GM13977 (cell line): ENCODE data around the gene PLCG1.

Source experiments
- DNase-seq: peaks from one replicate; pipeline ENCODE4 v3.0.0; 2012; ENCODE audit warnings: low spot score
- in situ Hi-C: fragments of 300-500 bp; cut with MboI; formaldehyde crosslinking; loops from one replicate; pipeline ENCODE4 v1.12.0; 2022; ENCODE audit warnings: low sequenced_read_pairs, low pct_unique_long_range_greater_than_20kb, mixed read lengths, inconsistent platforms; ENCODE audit not compliant: unreplicated experiment
- TF ChIP-seq, protein P1 (sequence below): IDR thresholded peaks from 2 replicates; pipeline ENCODE4 v1.5.1; 2012; ENCODE audit warnings: mild to moderate bottlenecking, control low read depth; ENCODE audit not compliant: insufficient read depth; ENCODE audit errors: extremely low read depth, missing control alignments

PLCG1 gene

GRCh38 chr20:41167481-41168253 is 30.3 kb downstream of the PLCG1 start:
- TF ChIP-seq, protein P1, sequence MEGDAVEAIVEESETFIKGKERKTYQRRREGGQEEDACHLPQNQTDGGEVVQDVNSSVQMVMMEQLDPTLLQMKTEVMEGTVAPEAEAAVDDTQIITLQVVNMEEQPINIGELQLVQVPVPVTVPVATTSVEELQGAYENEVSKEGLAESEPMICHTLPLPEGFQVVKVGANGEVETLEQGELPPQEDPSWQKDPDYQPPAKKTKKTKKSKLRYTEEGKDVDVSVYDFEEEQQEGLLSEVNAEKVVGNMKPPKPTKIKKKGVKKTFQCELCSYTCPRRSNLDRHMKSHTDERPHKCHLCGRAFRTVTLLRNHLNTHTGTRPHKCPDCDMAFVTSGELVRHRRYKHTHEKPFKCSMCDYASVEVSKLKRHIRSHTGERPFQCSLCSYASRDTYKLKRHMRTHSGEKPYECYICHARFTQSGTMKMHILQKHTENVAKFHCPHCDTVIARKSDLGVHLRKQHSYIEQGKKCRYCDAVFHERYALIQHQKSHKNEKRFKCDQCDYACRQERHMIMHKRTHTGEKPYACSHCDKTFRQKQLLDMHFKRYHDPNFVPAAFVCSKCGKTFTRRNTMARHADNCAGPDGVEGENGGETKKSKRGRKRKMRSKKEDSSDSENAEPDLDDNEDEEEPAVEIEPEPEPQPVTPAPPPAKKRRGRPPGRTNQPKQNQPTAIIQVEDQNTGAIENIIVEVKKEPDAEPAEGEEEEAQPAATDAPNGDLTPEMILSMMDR: no peak
- DNase-seq: no peak
- in situ Hi-C loops: no loop called here

DNA sequence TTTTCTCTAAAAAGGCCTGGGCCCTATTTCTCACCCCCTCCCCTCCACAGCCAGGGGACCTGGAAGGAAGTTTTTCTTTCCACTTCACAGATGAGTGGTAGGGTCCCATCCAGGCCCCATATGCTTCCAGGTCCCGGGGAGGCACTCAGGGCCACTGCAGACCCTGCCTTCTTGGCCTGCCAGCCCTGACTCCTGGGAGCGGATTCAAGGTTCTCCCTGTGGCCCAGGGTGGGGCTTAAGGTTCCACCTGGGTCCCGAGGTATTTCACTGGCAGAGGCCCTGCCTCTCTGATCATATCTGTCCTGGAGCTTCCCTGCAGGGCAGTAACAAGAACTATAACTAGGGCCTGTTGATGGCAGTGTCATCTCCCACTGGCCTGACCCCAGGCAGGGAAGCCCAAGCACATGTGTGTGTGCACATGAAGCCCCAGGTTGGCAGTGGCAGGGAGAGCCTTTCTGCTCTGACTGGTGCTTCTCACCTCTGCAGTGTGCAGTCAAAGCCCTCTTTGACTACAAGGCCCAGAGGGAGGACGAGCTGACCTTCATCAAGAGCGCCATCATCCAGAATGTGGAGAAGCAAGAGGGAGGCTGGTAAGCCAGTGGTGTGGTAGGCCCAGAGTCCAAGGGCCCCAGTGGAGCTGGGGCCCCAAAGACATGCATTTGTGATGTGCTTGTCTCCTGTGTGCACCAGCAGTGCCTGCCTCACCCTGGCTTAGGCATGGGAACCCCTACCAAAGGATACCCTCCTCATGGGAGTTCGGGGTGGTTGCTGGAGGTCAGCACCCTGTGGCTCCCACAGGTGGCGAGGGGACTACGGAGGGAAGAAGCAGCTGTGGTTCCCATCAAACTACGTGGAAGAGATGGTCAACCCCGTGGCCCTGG is 31.2 kb downstream of the PLCG1 start:
- in situ Hi-C loops: no loop called here
- no peak for DNase-seq
- TF ChIP-seq, protein P1: no peak

DNA sequence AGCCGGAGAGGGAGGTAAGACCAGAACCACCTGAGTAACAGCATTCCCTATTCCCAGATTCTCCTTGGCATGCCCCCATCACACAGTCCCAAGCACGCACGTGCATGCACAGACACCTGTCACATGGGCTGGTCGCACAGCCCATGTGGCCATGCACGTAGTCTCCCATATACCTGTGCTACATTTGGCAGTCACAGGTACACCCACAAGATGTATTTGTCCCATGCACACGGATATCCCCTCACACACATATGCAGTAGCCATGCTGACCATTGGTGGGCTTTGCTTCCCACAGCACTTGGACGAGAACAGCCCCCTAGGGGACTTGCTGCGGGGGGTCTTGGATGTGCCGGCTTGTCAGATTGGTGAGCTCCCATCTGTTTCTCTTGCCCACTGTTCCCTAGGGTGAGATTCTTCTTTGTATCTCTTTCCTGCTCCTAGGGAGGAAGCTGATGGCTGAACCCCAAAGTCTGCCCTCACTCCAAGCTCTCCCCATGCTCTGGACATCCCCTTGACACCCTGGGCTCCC is 31.9 kb downstream of the PLCG1 start:
- DNase-seq: no peak
- TF ChIP-seq, protein P1: no peak
- in situ Hi-C loops: no loop called here

- TF ChIP-seq, protein P1: no peak
- DNase-seq: no peak
- in situ Hi-C loops: no loop called here
Measured at GRCh38 chr20:41169791-41170351, 32.5 kb downstream of the PLCG1 start.

GRCh38 chr20:41170386-41171105 is 33.2 kb downstream of the PLCG1 start:
- in situ Hi-C loops: no loop called here
- TF ChIP-seq, protein P1: no peak

More at GRCh38 chr20:41170386-41171105, 33.2 kb downstream of the PLCG1 start:
- no peak for DNase-seq
